Neutrophil (primary cell): ENCODE results near the gene KLHL3.

Experiments
- H3K27ac ChIP-seq: fragments of 200-600 bp; sonication (generic); 2 replicates; pipeline ENCODE4 v1.5.1; 2016; ENCODE audit warnings: mild to moderate bottlenecking, moderate library complexity
- H3K27me3 ChIP-seq: fragments of 200-600 bp; sonication (generic); 2 replicates; pipeline ENCODE4 v1.6.0; 2016; ENCODE audit warnings: mild to moderate bottlenecking
- H3K36me3 ChIP-seq: fragments of 200-600 bp; sonication (generic); 2 replicates; pipeline ENCODE4 v1.5.1; 2017
- H3K4me1 ChIP-seq, 2 experiments: fragments of 200-600 bp in 1 of 2; sonication (generic) in 1 of 2; 1 replicate in 1 of 2; 2 replicates in 1 of 2; pipeline versions ENCODE4 v1.5.1 to v1.6.1; 2013 to 2016; ENCODE audit warnings: low read depth in 1 of 2, low read length in 1 of 2, mild to moderate bottlenecking in 1 of 2, moderate library complexity in 1 of 2; ENCODE audit not compliant: control insufficient read depth in 1 of 2, insufficient read depth in 1 of 2
- H3K4me3 ChIP-seq, 2 experiments: fragments of 200-600 bp in 1 of 2; sonication (generic) in 1 of 2; 1 replicate in 1 of 2; 2 replicates in 1 of 2; pipeline ENCODE4 v1.5.1; 2013 to 2016; ENCODE audit warnings: low read depth in 1 of 2, low read length in 1 of 2, mild to moderate bottlenecking in 1 of 2, moderate library complexity in 1 of 2
- H3K9me3 ChIP-seq: fragments of 200-600 bp; sonication (generic); 2 replicates; pipeline ENCODE4 v1.5.1; 2016
- CTCF ChIP-seq: fragments of 200-600 bp; sonication (generic); IDR thresholded peaks from 2 replicates; pipeline ENCODE4 v1.5.1; 2016; ENCODE audit warnings: antibody characterized with exemption

Gene KLHL3

GRCh38 chr5:137672881-137673280 lies 63.0 kb downstream of the KLHL3 start:
- no peaks in the 10 kb centered on the region for H3K27me3 ChIP-seq
- H3K27ac ChIP-seq, result no peak overlapping the region
- no peak overlapping the region for H3K4me3 ChIP-seq
- H3K4me1 ChIP-seq, result no peaks in the 10 kb centered on the region
- H3K9me3 ChIP-seq, result no peaks in the 10 kb centered on the region
- no peak for TF ChIP-seq CTCF
- H3K36me3 ChIP-seq, result no peaks in the 10 kb centered on the region

- no peak for TF ChIP-seq CTCF
- H3K27me3 ChIP-seq, result no peaks in the 10 kb centered on the region
- no peaks in the 10 kb centered on the region for H3K4me1 ChIP-seq
- no peaks in the 10 kb centered on the region for H3K9me3 ChIP-seq
- H3K36me3 ChIP-seq, result no peaks in the 10 kb centered on the region
- H3K4me3 ChIP-seq, result no peak overlapping the region
- H3K27ac ChIP-seq, result no peak overlapping the region
Observed at GRCh38 chr5:137672001-137672400, 63.9 kb downstream of the KLHL3 start.

GRCh38 chr5:137669811-137670210 lies 66.1 kb downstream of the KLHL3 start:
- Histone ChIP-seq H3K27me3 (no peaks in the 10 kb centered on the region), H3K4me3 (no peak overlapping the region), H3K27ac (no peak overlapping the region), H3K9me3 (no peaks in the 10 kb centered on the region), H3K36me3 (no peaks in the 10 kb centered on the region), H3K4me1 (no peaks in the 10 kb centered on the region)
- TF ChIP-seq CTCF, result no peak

GRCh38 chr5:137668637-137669036 lies 67.3 kb downstream of the KLHL3 start:
- Histone ChIP-seq H3K4me3 (no peak overlapping the region), H3K4me1 (no peaks in the 10 kb centered on the region), H3K27ac (no peak overlapping the region), H3K27me3 (no peaks in the 10 kb centered on the region), H3K9me3 (no peaks in the 10 kb centered on the region), H3K36me3 (no peaks in the 10 kb centered on the region)
- no peak for TF ChIP-seq CTCF

GRCh38 chr5:137667341-137667740 lies 68.5 kb downstream of the KLHL3 start:
- no peaks in the 10 kb centered on the region for H3K9me3 ChIP-seq
- no peaks in the 10 kb centered on the region for H3K27me3 ChIP-seq
- no peaks in the 10 kb centered on the region for H3K36me3 ChIP-seq
- TF ChIP-seq CTCF, result no peak
- no peaks in the 10 kb centered on the region for H3K4me1 ChIP-seq
- no peak overlapping the region for H3K27ac ChIP-seq
- no peak overlapping the region for H3K4me3 ChIP-seq

- no peaks in the 10 kb centered on the region for H3K9me3 ChIP-seq
- no peaks in the 10 kb centered on the region for H3K36me3 ChIP-seq
- H3K27me3 ChIP-seq, result no peaks in the 10 kb centered on the region
- peak overlapping the region; percentile 16 for H3K27ac ChIP-seq
- no peaks in the 10 kb centered on the region for H3K4me1 ChIP-seq
- H3K4me3 ChIP-seq, result no peak overlapping the region
- TF ChIP-seq CTCF, result no peak
Observed at GRCh38 chr5:137666901-137667300, 69.0 kb downstream of the KLHL3 start.
